Measurements from ENCODE around the gene ACAD10. TPM values are rescaled to one million over a fixed set of nuclear protein-coding genes. Genes with fewer than 3 reads are reported as not detected.
A peak's percentile ranks its signal among the peaks of the same experiment; 100 is the strongest.

ACAD10 gene
- total and polyA plus RNA-seq, 10 of the 15 experiments (the other 5 are each of a cell fraction or from before 2014, with no cell fraction given), result 2.9 to 21.9 (median 17.5) TPM

DNA sequence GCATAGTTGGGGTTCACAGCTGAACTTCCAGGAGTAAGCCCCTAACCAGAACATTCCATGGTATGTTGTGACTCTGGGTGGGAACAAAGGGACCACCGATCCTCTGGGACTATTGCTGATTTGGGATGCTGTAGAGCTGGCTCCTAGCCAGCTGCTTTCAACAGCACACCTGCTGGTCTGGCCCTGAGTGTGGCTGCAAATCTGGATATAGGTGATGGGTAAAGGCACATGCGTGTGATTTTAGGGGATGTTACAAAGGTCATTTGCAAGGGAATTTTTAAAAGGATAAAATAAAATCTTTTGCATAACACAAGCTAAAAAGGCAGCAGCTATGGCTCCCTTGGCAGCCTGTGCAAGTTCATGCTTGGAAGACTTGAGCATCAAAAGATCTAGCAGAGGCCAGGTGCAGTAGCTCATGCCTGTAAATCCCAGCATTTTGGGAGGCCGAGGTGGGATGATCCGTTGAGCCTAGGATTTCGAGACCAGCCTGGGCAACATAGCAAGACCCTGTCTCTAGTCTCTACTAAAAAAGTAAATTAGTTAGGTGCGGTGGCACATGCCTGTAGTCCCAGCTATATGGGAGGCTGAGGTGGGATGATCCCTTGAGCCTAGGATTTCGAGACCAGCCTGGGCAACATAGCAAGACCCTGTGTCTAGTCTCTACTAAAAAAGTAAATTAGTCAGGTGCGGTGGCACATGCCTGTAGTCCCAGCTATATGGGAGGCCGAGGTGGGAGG is 82.5 kb downstream of the ACAD10 start:
- CTCF ChIA-PET, result interaction anchor here (0.6 to 2.2 kb wide), 3 partner anchors 15 to 317 kb away, joined by 3 to 9 read pairs (median 4); no protein-coding TSS in a partner anchor
- TF ChIP-seq, protein P1, sequence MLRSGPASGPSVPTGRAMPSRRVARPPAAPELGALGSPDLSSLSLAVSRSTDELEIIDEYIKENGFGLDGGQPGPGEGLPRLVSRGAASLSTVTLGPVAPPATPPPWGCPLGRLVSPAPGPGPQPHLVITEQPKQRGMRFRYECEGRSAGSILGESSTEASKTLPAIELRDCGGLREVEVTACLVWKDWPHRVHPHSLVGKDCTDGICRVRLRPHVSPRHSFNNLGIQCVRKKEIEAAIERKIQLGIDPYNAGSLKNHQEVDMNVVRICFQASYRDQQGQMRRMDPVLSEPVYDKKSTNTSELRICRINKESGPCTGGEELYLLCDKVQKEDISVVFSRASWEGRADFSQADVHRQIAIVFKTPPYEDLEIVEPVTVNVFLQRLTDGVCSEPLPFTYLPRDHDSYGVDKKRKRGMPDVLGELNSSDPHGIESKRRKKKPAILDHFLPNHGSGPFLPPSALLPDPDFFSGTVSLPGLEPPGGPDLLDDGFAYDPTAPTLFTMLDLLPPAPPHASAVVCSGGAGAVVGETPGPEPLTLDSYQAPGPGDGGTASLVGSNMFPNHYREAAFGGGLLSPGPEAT (IDR thresholded peaks at IDR 0.05; ENCODE audit: low read depth), result no peak
- no peak for TF ChIP-seq CREB1 (IDR thresholded peaks at IDR 0.05; ENCODE audit: low read depth)
- TF ChIP-seq IKZF2 (IDR thresholded peaks at IDR 0.05), result no peak
- no peak for TF ChIP-seq EED (IDR thresholded peaks at IDR 0.05; ENCODE audit: low read depth)
- no peak for TF ChIP-seq BACH1 (IDR thresholded peaks at IDR 0.05; ENCODE audit: borderline replicate concordance)
- no peak for TF ChIP-seq IRF3 (IDR thresholded peaks at IDR 0.05)
- TF ChIP-seq CHD4 (IDR thresholded peaks at IDR 0.05), result no peak
- TF ChIP-seq, protein P2, sequence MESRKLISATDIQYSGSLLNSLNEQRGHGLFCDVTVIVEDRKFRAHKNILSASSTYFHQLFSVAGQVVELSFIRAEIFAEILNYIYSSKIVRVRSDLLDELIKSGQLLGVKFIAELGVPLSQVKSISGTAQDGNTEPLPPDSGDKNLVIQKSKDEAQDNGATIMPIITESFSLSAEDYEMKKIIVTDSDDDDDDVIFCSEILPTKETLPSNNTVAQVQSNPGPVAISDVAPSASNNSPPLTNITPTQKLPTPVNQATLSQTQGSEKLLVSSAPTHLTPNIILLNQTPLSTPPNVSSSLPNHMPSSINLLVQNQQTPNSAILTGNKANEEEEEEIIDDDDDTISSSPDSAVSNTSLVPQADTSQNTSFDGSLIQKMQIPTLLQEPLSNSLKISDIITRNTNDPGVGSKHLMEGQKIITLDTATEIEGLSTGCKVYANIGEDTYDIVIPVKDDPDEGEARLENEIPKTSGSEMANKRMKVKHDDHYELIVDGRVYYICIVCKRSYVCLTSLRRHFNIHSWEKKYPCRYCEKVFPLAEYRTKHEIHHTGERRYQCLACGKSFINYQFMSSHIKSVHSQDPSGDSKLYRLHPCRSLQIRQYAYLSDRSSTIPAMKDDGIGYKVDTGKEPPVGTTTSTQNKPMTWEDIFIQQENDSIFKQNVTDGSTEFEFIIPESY (IDR thresholded peaks at IDR 0.05), result no peak
- TF ChIP-seq STAT3 (IDR thresholded peaks at IDR 0.05; ENCODE audit: low read depth, low read length), result no peak
- TF ChIP-seq MXI1 (IDR thresholded peaks at IDR 0.05; ENCODE audit: low read depth, low read length), result no peak
- no peak for TF ChIP-seq TCF12 (IDR thresholded peaks at IDR 0.05; ENCODE audit: low read depth, low read length)
- no peak for TF ChIP-seq NFIC (IDR thresholded peaks at IDR 0.05; ENCODE audit: low read depth, low read length)
- Histone ChIP-seq H4K20me1 (ENCODE audit: control insufficient read depth, insufficient read depth) (no peaks in the 10 kb centered on the region), H3K9ac (ENCODE audit: control insufficient read depth, insufficient read depth, low read length) (no peak overlapping the region), H3K4me3 (peak overlapping the region; percentile 42; the same call in 1 of the 2 replicates), H3K36me3 (ENCODE audit: control insufficient read depth in 2 of 2, insufficient read depth in 2 of 2, low read length in 1 of 2) (no peaks in the 10 kb centered on the region), H3K4me1 (ENCODE audit: control insufficient read depth, insufficient read depth, low read length) (peaks cover 36% of the 10 kb centered on the region), H3K79me2 (ENCODE audit: control insufficient read depth, insufficient read depth, low read length) (no peaks in the 10 kb centered on the region; the same call in 1 of the 2 replicates), H2AFZ (ENCODE audit: control insufficient read depth, low read depth, low read length) (no peak overlapping the region), H3K4me2 (ENCODE audit: control insufficient read depth, insufficient read depth) (peak overlapping the region; percentile 100; the same call in 1 of the 2 replicates), H3K27me3 (replicated peaks in 1 of 2; ENCODE audit: control insufficient read depth in 2 of 2, insufficient read depth in 2 of 2, low read length in 1 of 2) (no peaks in the 10 kb centered on the region), H3K9me3 (replicated peaks; ENCODE audit: control insufficient read depth, insufficient read depth, low read length) (no peaks in the 10 kb centered on the region; the same call in 2 of the 3 replicates), H3K27ac (ENCODE audit: control insufficient read depth, insufficient read depth) (no peak overlapping the region)
- ATAC-seq, result no peak
- no peak for DNase-seq (ENCODE audit: low read depth, low spot score)
- intact Hi-C loops (cut with micrococcal nuclease; ENCODE audit: unreplicated experiment) (no loop called here), in situ Hi-C loops (cut with MboI) (no loop called here)
- POLR2A ChIA-PET, result interaction anchor here (0.6 to 0.7 kb wide), 2 partner anchors 10 to 163 kb away, joined by 4 read pairs; no protein-coding TSS in a partner anchor
- no peak for FAIRE-seq
- SMC1A ChIA-PET (ENCODE audit: uncharacterized antibody, unreplicated experiment), result interaction anchor here (1.2 to 1.9 kb wide), 3 partner anchors 9 to 14 kb away, joined by 4 to 5 read pairs (median 5); no protein-coding TSS in a partner anchor
- 51% methylated on average over 9 of the region's 9 CpGs for WGBS (ENCODE audit: insufficient coverage, insufficient replicate concordance, low lambda C conversion rate, missing lambda C conversion rate)
- RAD21 ChIA-PET (ENCODE audit: unreplicated experiment), result interaction anchor here (1.6 kb wide), 1 partner anchor 44 kb away, joined by 5 read pairs; no protein-coding TSS in a partner anchor
- BruUV-seq (replicated peaks), result TSS peak; percentile 66
